ENCODE results near the gene MPEG1.

MPEG1 gene

DNA sequence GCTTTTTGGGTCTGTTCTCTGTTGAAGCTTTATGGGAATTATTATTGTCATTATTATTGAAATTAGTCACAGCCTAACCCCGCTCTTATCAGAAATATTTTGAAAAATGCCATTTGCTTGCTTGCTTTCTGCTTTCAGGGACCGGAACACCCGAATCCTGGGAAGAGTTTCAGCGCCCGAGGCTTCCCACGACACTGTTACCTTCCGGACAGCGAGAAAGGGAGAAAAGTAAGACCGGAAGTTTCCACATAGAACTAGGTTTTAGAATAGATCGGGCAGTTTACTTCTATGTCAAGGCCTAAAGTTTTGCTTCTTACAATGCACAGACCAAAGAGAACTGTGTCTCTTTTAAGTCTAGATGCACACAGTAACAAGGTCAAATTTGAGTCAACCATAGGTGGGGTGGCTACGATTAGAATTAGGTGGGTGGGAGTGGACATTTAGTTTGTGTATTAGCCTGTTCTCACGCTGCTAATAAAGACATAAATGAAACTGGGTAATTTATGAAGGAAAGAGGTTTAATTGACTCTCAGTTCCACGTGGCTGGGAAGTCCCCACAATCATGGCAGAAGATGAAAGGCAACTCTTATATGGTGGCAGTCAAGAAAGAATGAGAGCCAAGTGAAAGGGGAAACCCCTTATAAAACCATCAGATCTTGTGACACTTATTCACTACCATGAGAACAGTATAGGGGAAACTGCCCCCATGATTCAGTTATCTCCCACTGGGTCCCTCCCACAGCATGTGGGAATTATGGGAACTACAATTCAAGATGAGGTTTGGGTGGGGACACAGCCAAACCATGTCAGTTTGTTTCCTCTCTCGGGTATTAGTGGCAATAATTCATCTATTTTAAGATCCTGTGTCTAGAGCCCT, 12.9 kb downstream of the MPEG1 start:
- peak; percentile 88 for DNase-seq (ENCODE audit: low read depth)
- H3K4me3 ChIP-seq (ENCODE audit: low read depth, low read length), result no peak overlapping the region; the same call in 1 of the 2 replicates
- TF ChIP-seq, protein P1, sequence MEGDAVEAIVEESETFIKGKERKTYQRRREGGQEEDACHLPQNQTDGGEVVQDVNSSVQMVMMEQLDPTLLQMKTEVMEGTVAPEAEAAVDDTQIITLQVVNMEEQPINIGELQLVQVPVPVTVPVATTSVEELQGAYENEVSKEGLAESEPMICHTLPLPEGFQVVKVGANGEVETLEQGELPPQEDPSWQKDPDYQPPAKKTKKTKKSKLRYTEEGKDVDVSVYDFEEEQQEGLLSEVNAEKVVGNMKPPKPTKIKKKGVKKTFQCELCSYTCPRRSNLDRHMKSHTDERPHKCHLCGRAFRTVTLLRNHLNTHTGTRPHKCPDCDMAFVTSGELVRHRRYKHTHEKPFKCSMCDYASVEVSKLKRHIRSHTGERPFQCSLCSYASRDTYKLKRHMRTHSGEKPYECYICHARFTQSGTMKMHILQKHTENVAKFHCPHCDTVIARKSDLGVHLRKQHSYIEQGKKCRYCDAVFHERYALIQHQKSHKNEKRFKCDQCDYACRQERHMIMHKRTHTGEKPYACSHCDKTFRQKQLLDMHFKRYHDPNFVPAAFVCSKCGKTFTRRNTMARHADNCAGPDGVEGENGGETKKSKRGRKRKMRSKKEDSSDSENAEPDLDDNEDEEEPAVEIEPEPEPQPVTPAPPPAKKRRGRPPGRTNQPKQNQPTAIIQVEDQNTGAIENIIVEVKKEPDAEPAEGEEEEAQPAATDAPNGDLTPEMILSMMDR (IDR thresholded peaks at IDR 0.05; ENCODE audit: insufficient read depth, low read depth, low read length, missing control alignments), result no peak

DNA sequence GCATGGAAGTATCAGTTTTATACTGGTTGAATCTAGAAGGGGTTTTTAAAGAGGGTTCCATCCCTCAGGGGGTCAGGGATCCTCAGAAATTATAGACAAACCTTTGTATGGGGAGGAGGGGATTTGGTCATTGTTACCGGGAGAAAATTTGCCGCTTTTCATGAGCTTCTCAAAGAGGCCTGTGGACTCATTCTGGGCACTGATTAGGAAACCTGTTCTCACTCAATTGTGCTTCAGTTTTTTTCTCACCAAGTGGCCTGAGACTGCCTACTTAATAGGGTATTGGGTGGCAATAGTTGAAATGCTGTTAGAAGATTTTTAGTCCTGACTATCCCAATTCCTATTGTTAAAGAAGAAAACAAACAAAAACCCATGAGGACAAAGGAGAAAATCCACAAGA, 14.0 kb downstream of the MPEG1 start:
- DNase-seq (ENCODE audit: low read depth), result peak; percentile 24
- TF ChIP-seq, protein P1 (IDR thresholded peaks at IDR 0.05; ENCODE audit: insufficient read depth, low read depth, low read length, missing control alignments), result no peak
- H3K4me3 ChIP-seq (ENCODE audit: low read depth, low read length), result no peak overlapping the region

DNA sequence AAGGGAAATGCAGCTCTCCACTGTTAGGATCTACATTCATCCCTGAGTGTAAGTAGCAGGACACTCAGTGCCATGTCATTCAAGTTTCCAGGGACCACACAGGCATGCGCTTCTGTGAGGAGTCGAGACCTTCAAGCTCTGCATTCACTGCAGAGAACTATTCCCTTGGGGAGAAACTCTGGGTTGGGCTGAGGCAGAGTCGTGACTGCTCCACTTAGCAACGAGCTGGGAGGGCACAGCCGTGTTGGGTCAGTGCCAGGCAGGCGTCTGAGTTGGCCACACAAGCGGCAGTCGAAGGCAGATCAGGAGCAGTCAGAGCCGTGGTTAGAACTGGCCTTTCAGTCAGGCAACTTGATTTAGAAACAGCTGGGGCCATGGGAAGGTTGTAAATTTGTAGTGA, 14.7 kb downstream of the MPEG1 start:
- no peak overlapping the region for H3K4me3 ChIP-seq (ENCODE audit: low read depth, low read length)
- no peak for DNase-seq (ENCODE audit: low read depth)
- TF ChIP-seq, protein P1 (IDR thresholded peaks at IDR 0.05; ENCODE audit: insufficient read depth, low read depth, low read length, missing control alignments), result no peak

DNA sequence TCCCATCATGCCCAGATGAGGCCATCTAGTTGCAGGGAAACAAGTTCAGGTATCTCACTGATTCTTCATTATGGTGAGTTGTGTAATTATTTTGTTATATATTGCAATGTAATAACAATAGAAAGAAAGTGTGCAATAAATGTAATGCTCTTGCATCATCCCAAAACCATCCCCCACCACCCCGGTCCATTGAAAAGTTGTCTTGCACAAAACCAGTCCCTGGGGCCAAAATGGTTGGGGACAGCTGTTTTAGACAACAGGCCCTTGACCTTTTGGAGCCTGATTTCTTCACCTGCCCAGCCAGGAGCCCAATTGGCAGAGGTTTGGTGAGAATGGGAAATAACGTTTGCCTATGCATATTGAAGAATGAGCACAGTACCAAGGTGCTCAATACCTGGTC, 15.9 kb downstream of the MPEG1 start:
- TF ChIP-seq, protein P1 (IDR thresholded peaks at IDR 0.05; ENCODE audit: insufficient read depth, low read depth, low read length, missing control alignments), result no peak
- no peak for DNase-seq (ENCODE audit: low read depth)
- H3K4me3 ChIP-seq (ENCODE audit: low read depth, low read length), result no peak overlapping the region

DNA sequence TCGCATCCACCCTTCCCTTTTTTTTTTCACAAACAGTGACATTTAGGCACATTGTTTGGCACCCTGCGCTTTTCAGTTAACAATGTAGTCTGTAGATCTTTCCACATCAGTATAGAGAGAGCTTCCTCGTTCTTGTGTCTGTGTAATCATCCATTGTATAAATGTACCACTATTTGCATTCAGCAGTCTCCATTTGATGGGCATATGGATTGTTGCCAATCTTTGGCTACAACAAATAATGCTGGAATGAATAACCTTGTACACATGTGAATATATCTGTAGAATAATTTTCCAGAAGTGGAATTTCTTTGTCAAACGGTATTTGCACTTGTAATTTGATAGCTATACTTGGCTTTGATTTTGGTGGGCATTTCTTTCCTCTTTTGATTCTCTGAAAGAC, 17.1 kb downstream of the MPEG1 start:
- TF ChIP-seq, protein P1 (IDR thresholded peaks at IDR 0.05; ENCODE audit: insufficient read depth, low read depth, low read length, missing control alignments), result no peak
- DNase-seq (ENCODE audit: low read depth), result no peak
- H3K4me3 ChIP-seq (ENCODE audit: low read depth, low read length), result no peak overlapping the region

DNA sequence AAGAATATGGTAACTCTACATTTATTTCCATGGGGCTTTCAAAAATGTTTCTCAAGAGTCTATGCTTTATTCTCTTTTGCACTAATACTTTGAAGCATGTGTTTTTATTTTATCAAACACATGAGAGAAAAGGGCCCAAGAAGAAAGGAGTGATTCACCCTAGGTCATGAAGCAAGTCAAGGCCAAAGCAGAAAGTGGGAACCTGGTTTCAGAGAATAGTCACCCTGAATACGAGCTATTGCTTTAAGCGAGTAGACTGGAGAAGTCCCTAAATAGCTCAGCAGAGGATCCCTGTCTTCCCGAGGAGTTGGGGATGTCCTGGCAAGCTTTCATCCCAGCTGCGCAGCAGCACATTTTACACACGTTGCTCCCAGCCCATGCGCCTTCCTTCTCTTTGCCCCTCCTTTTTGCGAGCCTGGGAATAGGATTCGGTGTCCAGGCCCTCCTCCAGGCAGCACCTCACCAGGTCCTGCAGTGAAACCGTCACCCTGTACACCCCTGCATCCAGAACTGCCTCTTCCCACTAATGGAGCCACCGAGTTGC, 19.1 kb downstream of the MPEG1 start:
- TF ChIP-seq, protein P1 (IDR thresholded peaks at IDR 0.05; ENCODE audit: insufficient read depth, low read depth, low read length, missing control alignments), result no peak
- no peak for DNase-seq (ENCODE audit: low read depth)

More for the DNA sequence above, 19.1 kb downstream of the MPEG1 start:
- no peak overlapping the region for H3K4me3 ChIP-seq (ENCODE audit: low read depth, low read length)
